SIG-M5 treated with dmso at 0.1 percent for 504 hours (cell line): Measurements from ENCODE around the gene CTRL.

Experiments
- DNase-seq: peaks from one replicate; lab custom pipeline; 2025; ENCODE audit not compliant: unreplicated experiment; lab: John Stamatoyannopoulos, UW

CTRL gene

DNA sequence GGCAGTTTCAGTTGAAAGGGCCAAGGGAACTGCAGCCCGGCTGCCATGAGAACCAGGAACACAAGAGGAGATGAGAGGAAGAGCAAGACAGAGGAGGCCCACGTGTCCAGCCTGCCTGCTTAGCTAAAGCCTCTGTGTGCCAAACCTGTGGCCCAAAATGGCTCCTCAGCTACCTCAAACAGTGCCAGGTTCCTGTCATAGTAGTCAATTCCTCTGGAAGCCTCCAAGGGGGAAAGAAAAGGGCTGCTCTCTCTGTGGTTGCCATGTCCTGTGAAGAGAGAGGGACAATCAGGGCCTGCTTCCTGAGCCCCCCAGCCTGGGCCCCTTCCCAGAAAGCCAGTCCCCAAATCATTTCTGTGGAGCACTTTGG is 31.6 kb upstream of the CTRL start:
- no peak for DNase-seq

DNA sequence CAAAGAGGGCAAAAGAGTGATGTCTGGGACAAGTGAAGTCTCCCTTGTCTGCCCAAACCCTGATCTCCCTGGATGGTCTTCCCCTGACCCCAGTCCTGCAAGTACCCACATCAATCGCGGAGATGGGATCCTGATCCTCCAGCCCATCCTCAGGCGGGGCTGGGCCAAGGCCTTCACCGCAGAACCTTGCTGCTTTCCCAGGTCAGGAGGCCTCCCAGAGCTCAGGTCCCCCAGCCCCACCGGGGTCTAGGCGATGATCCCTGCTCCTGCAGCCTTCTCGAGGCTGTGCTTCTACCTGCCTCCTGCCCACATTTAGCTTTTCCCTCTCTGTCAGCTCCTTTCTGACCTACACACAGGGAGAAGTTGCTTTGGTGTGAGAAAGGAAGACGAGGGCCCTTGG is 30.5 kb upstream of the CTRL start:
- DNase-seq = no peak

DNA sequence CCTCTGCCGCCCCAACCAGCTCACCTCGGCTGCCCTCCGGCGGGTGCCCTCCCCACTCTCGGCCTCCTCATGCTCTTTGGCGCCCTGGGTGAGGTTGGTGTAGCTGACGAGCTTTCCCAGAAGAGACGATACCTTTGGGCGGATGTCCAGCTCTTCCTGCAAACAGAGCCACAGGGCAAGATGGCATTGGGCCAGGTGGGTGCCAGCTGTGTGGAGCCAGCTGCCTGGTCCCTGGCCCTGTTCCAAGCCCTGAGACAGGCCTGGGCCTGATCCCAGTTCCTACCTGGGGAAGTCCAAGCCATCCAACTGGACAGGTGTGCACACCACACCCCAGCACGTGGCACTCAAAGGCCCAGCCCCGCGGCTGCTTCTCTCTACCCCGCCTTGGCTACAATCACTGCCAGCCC is 29.9 kb upstream of the CTRL start:
- DNase-seq = peak; percentile 8

DNA sequence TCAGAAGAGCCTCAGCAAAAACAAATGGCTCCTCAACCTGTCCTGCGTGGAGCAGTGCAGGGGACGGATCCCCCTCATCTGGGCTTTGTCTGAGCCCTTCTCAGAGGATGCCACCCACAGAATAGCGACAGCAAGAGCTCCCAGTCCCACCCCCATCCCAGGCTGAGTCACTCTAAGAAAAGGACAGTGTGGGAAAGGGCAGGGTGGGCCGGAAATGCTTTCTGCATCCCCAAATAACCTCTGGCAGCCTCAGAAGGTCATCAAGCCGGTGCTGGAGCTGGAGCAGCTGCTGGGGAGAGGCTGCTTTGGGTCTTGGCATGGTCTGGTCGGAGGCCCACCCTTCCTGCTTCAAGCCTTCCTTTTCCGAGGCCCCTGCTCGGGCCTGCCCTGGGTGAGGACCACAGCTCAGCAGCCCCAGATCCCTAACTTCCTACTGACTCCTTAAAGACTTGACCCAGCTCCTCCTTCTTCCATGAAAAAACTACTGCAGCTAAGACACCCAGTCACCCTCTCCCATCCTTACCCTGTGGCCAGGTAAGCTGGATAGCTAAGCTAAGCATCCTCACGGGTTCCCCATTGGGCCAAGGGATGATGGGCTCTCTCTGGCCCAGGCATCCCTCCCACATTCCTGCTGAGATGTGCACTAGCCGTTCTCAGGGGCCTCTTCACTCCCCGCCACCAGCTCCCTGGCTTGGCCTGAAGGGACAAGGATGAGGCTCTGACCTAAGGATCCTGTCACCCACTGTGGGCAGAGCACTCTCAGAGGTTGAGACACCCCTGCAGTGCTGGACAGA is 28.1 kb upstream of the CTRL start:
- DNase-seq = no peak

DNA sequence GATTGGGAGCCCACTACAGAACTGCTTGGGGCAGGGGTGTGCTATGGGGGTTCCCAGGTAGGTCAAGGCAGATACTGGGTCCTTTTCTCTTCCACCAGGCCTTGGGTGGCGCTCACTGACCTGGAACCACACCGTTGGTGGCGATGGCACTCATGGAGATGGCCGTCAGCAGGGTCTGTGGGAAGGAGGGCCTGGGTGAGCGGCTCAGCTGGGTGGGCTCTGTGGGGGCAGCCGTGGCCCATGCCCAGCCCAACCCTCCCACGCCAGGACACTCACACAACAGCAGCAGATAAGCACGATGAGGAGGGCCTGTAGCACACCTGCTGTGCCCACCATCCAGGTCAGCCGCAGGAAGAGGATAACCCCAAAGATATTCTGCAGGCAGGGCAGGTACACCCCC is 26.0 kb upstream of the CTRL start:
- DNase-seq = no peak

DNA sequence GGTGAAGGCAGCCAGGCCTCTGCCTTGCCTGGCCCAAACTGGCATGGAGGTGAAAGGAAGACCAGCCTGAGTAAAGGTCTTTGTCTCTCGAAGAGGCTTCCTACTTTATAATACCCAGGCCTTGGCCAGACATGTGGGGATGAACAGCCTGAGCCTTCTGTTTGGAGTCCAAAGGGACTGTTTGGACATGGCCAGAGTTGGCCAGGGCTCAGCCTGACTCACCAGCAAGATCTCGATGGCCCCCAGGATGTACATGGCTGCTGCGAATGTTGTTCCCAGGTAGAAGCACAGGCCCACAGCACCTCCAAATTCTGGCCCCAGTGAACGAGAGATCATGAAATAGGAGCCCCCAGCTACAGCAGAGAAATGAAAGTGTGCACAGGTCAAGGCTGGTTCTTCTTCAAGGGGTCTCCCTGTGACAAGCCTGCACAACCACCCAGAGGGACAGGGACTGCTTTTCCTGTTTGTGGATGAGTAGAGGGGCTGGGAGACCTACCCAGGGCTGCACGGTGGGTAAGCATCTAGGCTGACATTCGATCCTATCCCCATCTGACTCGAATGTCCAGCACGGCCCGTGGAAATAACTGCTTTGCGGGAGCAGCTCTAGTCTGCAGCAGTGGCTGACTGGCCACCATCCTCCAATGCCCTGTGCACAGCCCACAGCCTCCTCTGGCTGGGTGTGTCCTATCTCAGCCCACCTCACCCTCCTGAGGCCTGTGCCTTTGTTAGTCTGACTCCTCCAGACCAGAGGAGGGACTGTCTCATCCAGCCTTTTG is 22.9 kb upstream of the CTRL start:
- DNase-seq = no peak

DNA sequence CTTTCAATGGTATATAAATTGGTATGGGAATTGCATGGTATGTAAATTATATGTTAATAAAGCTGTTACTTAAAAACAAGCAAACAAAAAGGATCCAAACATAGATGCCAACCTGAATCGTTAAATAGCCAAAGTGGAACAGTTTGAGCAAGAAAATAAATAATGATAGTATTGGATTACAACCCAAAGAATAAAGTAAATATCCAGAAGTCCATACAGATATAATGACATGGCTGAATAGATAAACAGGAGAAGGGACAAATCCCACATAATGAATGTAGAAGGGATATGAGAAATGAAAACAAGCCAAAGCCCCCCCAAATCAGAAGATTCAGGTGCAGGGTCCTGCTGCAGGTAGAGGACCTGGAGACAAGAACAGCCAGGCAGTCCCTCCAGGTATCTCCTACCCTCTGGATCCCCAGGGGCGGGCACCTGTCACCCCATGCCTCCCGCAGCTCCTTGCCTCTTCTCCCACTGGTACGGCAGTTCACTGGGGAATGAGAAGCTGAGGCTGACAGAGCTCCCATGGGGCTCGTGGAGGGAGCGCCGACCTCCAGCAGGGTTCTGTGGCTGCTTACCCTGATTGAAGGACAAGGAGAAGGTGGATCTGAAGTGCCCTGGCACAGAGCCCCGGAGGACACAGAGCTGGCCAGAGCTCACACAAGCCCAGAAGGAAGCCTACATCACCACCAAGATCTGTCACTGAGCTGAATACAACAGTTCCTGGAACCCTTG is 22.1 kb upstream of the CTRL start:
- DNase-seq = no peak

DNA sequence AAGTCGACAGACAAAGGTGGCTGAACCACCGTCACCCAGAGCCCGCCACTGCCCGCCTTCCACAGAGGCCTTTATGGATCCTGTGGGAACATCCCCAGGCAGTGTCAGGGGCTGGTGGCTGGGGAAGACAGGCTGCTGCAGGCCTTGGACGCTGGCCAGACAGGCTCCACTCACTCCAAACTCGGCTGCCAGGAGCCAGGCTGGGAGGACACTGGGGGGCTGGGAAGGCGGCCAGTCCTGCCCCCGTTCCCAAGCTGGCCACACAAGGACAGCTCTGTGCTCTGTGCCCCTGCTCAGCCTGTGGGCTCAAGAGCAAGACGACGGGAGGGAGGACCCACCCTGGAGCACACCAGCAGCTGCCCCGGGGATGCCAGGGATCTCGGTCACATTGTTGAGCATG is 19.8 kb upstream of the CTRL start:
- DNase-seq = no peak

DNA sequence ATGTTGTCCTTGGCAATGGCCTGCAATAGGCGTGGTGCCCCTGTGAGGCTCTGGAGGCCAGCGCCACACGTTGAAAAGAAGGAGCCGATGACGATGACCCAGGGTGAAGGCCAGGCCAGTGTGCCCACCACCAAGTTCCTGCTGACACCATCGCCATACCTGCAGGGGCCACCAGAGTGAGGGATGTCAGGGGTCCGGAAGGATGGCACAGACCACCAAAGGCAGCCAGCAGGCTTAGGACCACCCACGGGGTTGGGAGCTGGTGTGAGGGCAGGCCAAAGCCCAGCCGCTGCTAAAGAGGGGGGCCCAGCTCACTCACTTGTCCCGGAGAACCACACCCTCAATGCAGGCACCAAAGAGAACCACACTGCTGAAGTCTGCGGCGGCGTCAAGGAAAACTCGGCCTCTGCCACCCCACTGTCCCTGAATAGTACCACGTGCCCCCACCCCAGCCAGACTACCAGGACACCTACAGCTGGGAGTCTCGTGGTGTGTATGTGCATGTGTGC is 18.7 kb upstream of the CTRL start:
- DNase-seq = no peak

DNA sequence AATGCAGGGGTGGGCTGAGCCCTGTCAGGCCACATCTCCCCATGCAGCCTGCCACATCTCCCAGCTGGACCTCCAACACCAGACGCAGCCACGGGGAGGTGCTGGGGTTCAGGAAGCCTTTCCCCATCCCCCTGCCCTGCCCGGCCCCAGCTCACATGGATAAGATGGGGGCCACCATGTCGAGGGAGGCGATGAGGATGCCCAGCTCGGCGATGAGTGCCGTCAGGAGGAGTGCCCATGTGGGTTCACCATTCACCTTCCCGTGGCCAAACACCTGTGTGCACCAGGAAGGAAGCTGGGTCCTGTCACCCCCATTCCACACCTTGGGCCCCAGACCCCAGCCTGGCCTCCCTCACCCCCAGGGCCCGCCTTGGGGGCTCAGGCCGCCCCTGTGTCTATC is 18.0 kb upstream of the CTRL start:
- DNase-seq = no peak

DNA sequence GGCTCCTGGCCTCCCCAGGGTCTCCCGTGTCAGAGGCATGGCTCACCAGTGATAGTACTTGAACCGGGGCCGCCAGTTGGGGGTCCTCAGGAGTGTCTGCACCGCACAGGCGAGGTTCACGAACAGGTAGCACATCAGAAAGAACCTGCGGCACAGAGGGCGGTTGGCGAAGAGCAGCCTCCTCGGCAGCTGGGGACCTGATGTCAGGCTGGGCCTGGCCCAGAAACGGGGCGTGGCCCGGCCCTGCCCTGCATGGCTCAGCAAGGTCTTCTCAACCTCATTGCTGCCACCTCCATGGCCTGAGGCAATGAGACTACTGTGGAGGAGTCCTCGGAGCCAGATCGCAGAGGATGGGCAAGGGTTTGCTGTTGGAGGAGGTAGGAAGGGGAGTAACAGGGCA is 16.4 kb upstream of the CTRL start:
- DNase-seq = peak; percentile 10

DNA sequence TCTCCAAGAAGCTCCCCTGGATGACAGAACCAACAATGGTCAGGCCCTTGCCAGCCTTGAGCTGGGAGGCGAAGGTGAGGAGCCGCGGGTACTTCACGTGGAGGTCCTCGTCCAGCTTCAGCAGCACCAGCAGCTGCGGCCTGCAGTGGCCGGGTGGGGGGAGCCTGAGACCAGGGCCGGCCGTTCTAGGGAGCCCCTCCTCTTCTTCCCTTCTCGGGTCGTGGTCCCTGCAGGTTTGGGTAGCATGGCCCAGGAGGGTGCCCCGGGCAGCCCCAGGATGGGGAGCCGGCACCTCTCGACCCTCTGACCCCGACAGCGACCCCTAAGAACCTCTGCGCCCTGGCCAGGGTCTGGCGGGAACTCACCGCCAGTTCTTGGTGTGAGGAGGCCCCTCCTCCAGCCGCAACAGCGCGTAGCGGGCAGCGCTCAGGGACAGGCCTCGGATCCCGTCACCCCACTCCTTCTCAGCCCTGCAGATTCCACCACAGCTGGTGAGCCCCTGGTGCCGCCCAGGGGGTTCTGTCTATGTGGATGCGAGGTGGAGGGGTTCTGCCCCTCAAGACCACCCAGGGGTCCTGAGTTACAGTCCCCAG is 15.4 kb upstream of the CTRL start:
- no peak for DNase-seq

DNA sequence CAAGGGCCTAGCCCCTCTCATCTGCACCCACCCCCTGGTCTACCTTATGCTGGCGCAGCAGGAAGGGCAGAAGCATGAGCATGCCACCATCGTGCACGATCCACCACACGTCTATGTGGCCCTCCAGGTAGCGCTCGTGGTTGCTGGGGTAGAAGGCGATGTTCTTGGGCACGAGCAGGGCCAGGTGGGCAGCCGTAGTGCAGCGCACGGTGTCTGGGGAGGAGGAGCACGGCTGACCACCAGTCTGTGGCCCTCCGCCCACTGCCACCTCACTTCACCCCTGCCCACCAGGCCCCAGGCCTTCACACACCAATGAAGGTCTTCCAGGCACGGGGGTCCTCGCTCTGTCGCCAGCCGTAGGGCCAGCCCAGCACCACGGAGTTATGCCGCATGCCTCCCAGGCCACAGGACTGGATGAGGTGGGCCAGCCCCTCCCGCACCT is 14.5 kb upstream of the CTRL start:
- no peak for DNase-seq

DNA sequence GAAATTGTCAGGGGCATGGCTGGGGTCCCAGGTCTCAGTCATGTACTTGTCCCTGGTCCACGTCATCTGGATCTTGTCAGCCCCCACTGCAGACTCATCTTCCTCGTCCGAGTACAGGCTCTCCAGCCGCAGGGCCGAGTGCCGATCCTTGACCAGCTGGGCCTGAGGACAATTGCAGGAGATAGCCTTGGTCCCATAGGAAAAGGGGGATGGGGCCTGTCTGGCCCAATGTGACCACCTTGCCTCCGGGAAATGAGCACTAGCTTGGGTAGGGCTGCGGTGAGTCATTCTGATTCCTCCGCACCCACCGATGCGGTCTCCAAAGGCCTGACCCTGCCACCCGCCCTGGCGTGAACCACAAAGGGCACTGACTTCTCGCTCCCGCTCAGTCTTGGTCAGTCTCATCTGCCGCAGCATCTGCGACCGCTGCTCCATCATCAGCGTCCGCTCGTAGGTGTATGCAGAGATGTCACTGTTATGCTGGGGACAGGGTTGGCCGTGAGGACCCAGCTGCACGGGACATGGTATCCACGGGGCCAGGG is 13.8 kb upstream of the CTRL start:
- no peak for DNase-seq

DNA sequence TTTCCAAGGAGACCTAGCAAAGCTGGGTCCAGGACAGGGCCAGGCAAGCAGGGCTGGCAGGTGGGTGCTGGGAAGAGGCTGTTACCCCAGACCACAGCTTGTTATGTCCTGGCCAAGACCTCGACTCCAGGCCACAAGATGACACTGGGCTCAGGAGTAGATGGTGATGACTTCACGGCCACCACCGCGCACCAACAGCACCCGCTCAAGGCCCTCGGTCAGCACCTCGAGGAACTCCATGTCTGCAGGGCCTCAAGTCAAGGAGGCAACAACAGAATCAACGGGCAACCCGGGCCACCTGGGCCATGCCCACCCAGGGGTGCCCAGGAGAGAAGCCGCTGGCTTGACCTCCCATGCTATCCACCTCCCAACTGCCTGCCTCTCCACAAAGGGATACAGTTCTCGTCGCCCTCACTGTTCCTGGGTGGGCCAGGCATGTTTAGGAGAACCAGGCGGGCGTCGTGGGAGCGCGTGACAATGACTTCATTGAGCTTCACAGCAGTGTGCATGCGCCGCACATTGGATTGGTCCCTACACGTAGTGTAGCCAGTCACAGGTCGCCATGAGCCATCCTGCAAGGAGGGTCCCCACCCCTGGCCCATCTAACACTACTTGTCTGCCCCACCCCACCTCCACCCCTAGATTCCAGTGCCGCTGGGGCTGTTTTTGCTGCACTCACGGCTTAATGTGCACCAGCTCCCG is 13.2 kb upstream of the CTRL start:
- no peak for DNase-seq

DNA sequence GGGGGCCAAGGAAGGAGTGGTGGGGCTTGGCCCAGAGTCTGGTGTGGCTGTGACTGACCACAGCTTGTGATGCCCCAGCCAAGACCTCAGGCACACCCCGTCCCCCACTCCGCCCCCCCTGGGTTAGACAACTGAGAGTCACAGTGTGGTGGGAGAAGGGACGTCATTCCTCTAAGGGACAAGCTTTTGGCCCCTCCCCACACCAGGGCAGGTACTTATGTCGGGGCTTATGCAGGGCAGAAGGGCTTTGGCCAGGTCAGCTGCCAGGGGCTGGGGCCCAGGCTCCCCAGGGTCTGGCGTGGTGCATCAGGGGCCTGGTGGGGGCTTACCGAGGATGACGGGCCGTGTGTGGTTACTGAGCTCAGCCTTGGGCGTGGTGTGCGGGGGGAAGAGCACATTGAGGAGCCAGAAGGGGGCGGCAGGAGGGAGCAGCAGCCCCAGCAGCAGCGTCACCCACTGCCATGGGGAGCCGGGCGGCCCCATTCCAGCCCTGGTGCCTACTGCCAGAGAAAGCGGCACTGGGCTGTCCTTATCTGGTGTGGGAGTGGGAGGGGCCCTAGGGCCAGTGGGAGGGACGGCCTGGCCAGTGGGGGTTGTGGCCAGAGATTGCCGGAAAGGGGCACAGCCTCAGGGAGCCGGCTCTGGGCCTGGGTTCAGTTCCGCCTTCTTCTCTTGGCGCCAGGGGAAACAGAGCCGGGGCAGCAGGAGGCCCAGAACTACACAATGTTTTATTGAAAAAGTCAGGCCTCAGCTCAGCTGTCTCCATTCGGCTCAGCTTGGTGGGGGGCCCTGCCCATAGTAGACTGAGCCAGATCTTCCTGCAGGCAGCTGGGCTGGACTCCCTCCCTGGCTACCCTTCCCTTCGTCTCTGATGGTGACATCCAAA is 12.2 kb upstream of the CTRL start, which contains the start of gene LCAT:
TSS of gene LCAT (minus strand) at position 502 of the 886 bp plus-strand sequence. CDS start at position 483, 19 bp downstream.
- DNase-seq = no peak

DNA sequence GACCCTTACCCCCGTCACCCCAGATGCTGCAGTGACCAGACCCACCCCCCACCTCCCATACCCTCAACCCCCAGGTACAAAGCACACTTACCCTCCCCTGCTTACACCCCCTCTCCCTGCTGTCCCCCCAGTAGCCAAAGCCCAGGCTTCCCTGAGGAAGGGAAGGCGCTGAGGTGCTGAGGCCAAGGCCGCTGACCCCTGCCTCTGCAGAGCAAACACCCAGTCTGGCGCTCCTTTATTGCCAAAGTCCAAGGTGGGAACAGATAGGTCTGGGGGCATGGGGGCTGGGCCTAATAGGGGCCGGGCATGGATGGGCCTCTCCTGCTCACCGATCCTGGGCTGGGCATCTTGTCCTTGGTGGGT is 11.6 kb upstream of the CTRL start:
- no peak for DNase-seq

DNA sequence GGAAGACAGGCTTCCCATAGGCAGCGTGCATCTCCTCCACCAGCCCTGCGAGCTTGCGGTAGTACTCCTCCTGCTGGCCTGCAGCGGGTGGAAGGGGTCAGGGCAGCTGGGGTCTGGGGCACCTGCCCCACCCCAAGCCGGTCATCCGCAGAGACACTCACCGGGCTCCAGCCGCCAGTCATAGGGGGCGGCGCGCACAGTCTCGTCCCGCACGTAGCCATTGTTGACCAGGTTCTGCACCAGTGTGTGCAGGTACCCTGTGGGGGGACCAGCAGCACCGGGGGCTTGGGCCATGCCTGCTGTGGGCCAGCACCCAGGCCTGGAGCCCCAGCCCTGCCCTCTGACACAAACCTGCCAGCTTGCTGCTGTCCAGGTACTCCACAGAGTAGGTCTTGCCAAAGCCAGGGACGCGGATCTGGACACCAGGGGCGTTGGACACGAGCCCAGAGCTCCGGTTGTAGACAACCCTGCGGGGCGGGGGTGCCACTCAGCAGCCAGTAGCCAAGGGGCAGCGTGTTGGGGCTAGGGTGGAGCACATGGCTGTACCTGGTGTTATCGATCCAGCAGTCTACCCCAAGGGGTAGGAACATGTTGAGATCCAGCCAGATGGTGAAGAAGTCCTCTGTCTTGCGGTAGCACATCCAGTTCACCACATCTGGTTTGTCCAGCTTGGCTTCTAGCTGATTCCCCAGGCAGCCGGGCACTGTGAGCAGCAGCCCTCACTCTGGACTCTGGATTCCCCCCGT is 11.0 kb upstream of the CTRL start:
- no peak for DNase-seq

DNA sequence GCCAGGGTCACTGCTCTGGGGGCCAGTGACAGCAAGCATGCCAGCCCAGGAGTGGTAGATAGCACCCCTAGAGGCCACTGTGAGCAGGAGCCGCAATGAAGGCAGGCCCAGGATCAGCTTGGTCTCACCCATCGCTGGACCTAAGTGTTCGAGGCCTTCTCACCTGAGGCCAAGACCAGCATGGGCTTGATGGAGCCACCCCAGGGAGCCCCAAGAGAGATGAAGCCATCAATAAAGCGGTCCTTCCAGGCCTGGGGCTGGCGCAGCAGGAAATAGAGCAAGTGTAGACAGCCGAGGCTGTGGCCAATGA is 10.5 kb upstream of the CTRL start:
- peak; percentile 39 for DNase-seq
